IMR-90 (cell line): Measurements from ENCODE around the gene HSPG2. TPM values are rescaled to one million over a fixed set of nuclear protein-coding genes. Genes with fewer than 3 reads are reported as not detected.

Source experiments
- ATAC-seq: fragments of 200-7000 bp; cut with Tn5 transposase; 2 replicates; pipeline ENCODE4 v1.9.1; 2020; ENCODE audit warnings: low read depth, mild to moderate bottlenecking, moderate library complexity
- BruUV-seq: library from RNA; stranded (reverse); fragments of 400-500 nt; replicated peaks from 2 replicates; lab custom pipeline; 2021; lab: Mats Ljungman, UMichigan
- CTCF ChIA-PET: fragments of 300-600 bp; formaldehyde crosslinking; extraction: SDS; loops from one replicate; lab custom pipeline; 2021; ENCODE audit warnings: antibody characterized with exemption; lab: Yijun Ruan, JAX
- POLR2A ChIA-PET: fragments of 300-600 bp; sonication (Branson Sonifier 250); formaldehyde crosslinking; loops from one replicate; lab custom pipeline; 2022; ENCODE audit warnings: antibody characterized with exemption; ENCODE audit not compliant: unreplicated experiment; lab: Charles Lee
- DNase-seq: peaks from one replicate; pipeline ENCODE4 v3.0.0; 2013
- H2AFZ ChIP-seq: replicated peaks from 2 replicates; pipeline ENCODE3; 2013; ENCODE audit warnings: low read length, mild to moderate bottlenecking; ENCODE audit not compliant: poor library complexity
- H2AK5ac ChIP-seq: 2 replicates; pipeline ENCODE4 v1.6.1; 2013; ENCODE audit warnings: low read depth, low read length, inconsistent platforms
- H2AK9ac ChIP-seq: replicated peaks from 2 replicates; pipeline ENCODE3; 2013; ENCODE audit warnings: mild to moderate bottlenecking, low read depth, low read length, moderate library complexity; ENCODE audit not compliant: poor library complexity
- H2BK120ac ChIP-seq: 2 replicates; pipeline ENCODE4 v1.6.1; 2013; ENCODE audit warnings: low read depth, low read length, inconsistent platforms
- H2BK15ac ChIP-seq: 3 replicates; pipeline ENCODE4 v1.6.1; 2013; ENCODE audit warnings: low read depth, low read length, inconsistent platforms
- H2BK20ac ChIP-seq: 2 replicates; pipeline ENCODE4 v1.6.1; 2013; ENCODE audit warnings: low read depth, mild to moderate bottlenecking, inconsistent platforms, low read length, moderate library complexity
- H2BK5ac ChIP-seq: 2 replicates; pipeline ENCODE4 v1.6.1; 2013; ENCODE audit warnings: mild to moderate bottlenecking, low read depth, low read length, inconsistent platforms; ENCODE audit not compliant: poor library complexity, severe bottlenecking
- H3K14ac ChIP-seq: replicated peaks from 2 replicates; pipeline ENCODE4 v1.6.1; 2013; ENCODE audit warnings: low read depth, low read length, inconsistent platforms
- H3K18ac ChIP-seq: 2 replicates; pipeline ENCODE4 v1.6.1; 2013; ENCODE audit warnings: low read depth, low read length, control low read depth
- H3K23ac ChIP-seq: 2 replicates; pipeline ENCODE4 v1.6.1; 2013; ENCODE audit warnings: low read depth, low read length, inconsistent platforms
- H3K27ac ChIP-seq: 2 replicates; pipeline ENCODE4 v1.5.1; 2013; ENCODE audit warnings: mild to moderate bottlenecking, control low read depth, low read length; ENCODE audit not compliant: insufficient read depth
- H3K27me3 ChIP-seq: 2 replicates; pipeline ENCODE4 v1.6.1; 2013; ENCODE audit warnings: low read length; ENCODE audit not compliant: control insufficient read depth, insufficient read depth
- H3K36me3 ChIP-seq: 2 replicates; pipeline ENCODE4 v1.6.1; 2013; ENCODE audit warnings: low read length, mixed read lengths; ENCODE audit not compliant: control insufficient read depth, insufficient read depth
- H3K4ac ChIP-seq: 2 replicates; pipeline ENCODE4 v1.6.1; 2013; ENCODE audit warnings: low read depth, low read length, inconsistent platforms
- H3K4me1 ChIP-seq: 2 replicates; pipeline ENCODE4 v1.6.1; 2013; ENCODE audit warnings: low read length, mixed read lengths; ENCODE audit not compliant: control insufficient read depth, insufficient read depth
- H3K4me2 ChIP-seq: 2 replicates; pipeline ENCODE4 v1.6.1; 2013; ENCODE audit warnings: low read depth, mild to moderate bottlenecking, control low read depth, low read length, moderate library complexity
- H3K4me3 ChIP-seq: 2 replicates; pipeline ENCODE4 v1.5.1; 2013; ENCODE audit warnings: low read depth, mild to moderate bottlenecking, control low read depth, low read length, moderate library complexity; ENCODE audit not compliant: insufficient read depth
- H3K56ac ChIP-seq: 2 replicates; pipeline ENCODE4 v1.6.1; 2013; ENCODE audit warnings: low read length, inconsistent platforms; ENCODE audit not compliant: insufficient read depth; ENCODE audit errors: extremely low read depth
- H3K79me1 ChIP-seq, 2 experiments: 2 replicates each; pipeline ENCODE4 v1.6.1; 2013; ENCODE audit warnings: low read length in 2 of 2, inconsistent platforms in 1 of 2, low read depth in 1 of 2
- H3K9ac ChIP-seq: 2 replicates; pipeline ENCODE4 v1.6.1; 2013; ENCODE audit warnings: low read depth, low read length, control low read depth
- H3K9me1 ChIP-seq: 2 replicates; pipeline ENCODE4 v1.6.1; 2013; ENCODE audit warnings: low read length, inconsistent platforms; ENCODE audit not compliant: insufficient read depth
- H3K9me3 ChIP-seq: 2 replicates; pipeline ENCODE4 v1.6.1; 2013; ENCODE audit warnings: low read length; ENCODE audit not compliant: control insufficient read depth, insufficient read depth
- H4K20me1 ChIP-seq: 2 replicates; pipeline ENCODE4 v1.6.1; 2013; ENCODE audit warnings: low read length, inconsistent platforms; ENCODE audit not compliant: insufficient read depth
- H4K5ac ChIP-seq: 2 replicates; pipeline ENCODE4 v1.6.1; 2013; ENCODE audit warnings: mild to moderate bottlenecking, low read depth, low read length, control low read depth
- H4K8ac ChIP-seq, 2 experiments: 2 replicates each; pipeline ENCODE4 v1.6.1; 2013; ENCODE audit warnings: low read depth in 2 of 2, low read length in 2 of 2, control low read depth in 1 of 2, inconsistent platforms in 1 of 2
- H4K91ac ChIP-seq: 2 replicates; pipeline ENCODE4 v1.6.1; 2013; ENCODE audit warnings: low read depth, low read length, inconsistent platforms; ENCODE audit not compliant: insufficient read depth
- MAFK ChIP-seq: IDR thresholded peaks from 2 replicates; pipeline ENCODE4 v1.6.1; 2012; ENCODE audit warnings: low read depth, low read length, improper control_type of control experiment
- WGBS, 2 experiments: methylation state at CpG; one replicate each; pipeline versions ENCODE4 v1.1.5 to v1.1.7; 2013; ENCODE audit warnings: missing lambda C conversion rate in 2 of 2; ENCODE audit not compliant: insufficient read length in 1 of 2; ENCODE audit errors: extremely low coverage in 2 of 2; 5-methylcytosine and 5-hydroxymethylcytosine counted together
- dilution Hi-C: fragments of 300-500 bp; cut with HindIII; formaldehyde crosslinking; loops from one replicate; pipeline ENCODE4 v1.14.3; 2018; ENCODE audit warnings: low sequenced_read_pairs; ENCODE audit not compliant: unreplicated experiment
- in situ Hi-C: fragments of 300-500 bp; cut with MboI; formaldehyde crosslinking; loops from 3 replicates; pipeline ENCODE4 v1.14.3; 2019; ENCODE audit warnings: low sequenced_read_pairs, inconsistent platforms, mixed read lengths
- intact Hi-C: fragments of 100-400 bp; cut with micrococcal nuclease; formaldehyde crosslinking; loops from 2 replicates; pipeline ENCODE4 v1.10.0; 2022
- polyA plus RNA-seq, 3 experiments: library from polyadenylated mRNA; depleted of rRNA; stranded (reverse); fragments of >200 nt; gene quantifications; 2 replicates each; pipeline ENCODE4 v1.2.3, GENCODE V29; 2012; ENCODE audit warnings: low replicate concordance in 1 of 3
- total RNA-seq: library from RNA; depleted of rRNA; stranded (reverse); fragments of >200 nt; gene quantifications from 2 replicates; pipeline ENCODE4 v1.2.3, GENCODE V29; 2012

Gene HSPG2
- total and polyA plus RNA-seq, 2 of the 4 experiments (the other 2 are of a cell fraction): 15.8 to 94.0 TPM

- Histone ChIP-seq H2BK20ac (no peak overlapping the region), H3K36me3 (peaks cover 10% of the 10 kb centered on the region; the same call in 1 of the 2 replicates), H3K56ac (no peak overlapping the region), H3K4ac (no peak overlapping the region), H3K27ac (no peak overlapping the region), H3K79me1 (peaks cover 23 to 92% of the 10 kb centered on the region in 2 experiments), H3K9me3 (no peaks in the 10 kb centered on the region), H4K91ac (no peak overlapping the region), H3K18ac (no peak overlapping the region), H3K9ac (no peak overlapping the region), H3K4me2 (no peak overlapping the region), H4K5ac (no peak overlapping the region), H3K4me3 (no peak overlapping the region), H2BK120ac (no peak overlapping the region), H3K4me1 (peaks cover 11% of the 10 kb centered on the region), H4K20me1 (peaks cover 69% of the 10 kb centered on the region), H2AK9ac (no peak overlapping the region), H2BK5ac (no peak overlapping the region), H3K9me1 (peaks cover 23% of the 10 kb centered on the region), H2AK5ac (no peak overlapping the region), H2BK15ac (no peak overlapping the region), H3K23ac (no peak overlapping the region), H2AFZ (no peak overlapping the region), H3K14ac (no peak overlapping the region), H3K27me3 (no peaks in the 10 kb centered on the region), H4K8ac (no peak overlapping the region)
- dilution Hi-C loops (no loop called here), intact Hi-C loops (no loop called here), in situ Hi-C loops (no loop called here)
- DNase-seq (no peak), ATAC-seq (no peak)
- CTCF ChIA-PET: no interaction called here
- POLR2A ChIA-PET: no interaction called here
- BruUV-seq: no TSS peak
- 93% methylated on average over 3 of the region's 6 CpGs; no CpG with 5 or more reads in 1 of the 2 experiments for WGBS, 2 experiments
- no peak for TF ChIP-seq MAFK
These were observed 32.7 kb downstream of the HSPG2 start for GRCh38 chr1:21904454-21904703.
